Calu3 (cell line): ENCODE results near the gene ADAMTS5. TPM values are rescaled to one million over a fixed set of nuclear protein-coding genes. Genes with fewer than 3 reads are reported as not detected.
A peak's percentile ranks its signal among the peaks of the same experiment; 100 is the strongest.

Experiments
- Bru-seq: library from RNA; stranded (reverse); fragments of 400-500 nt; gene quantifications from one replicate; lab custom pipeline; 2021; lab: Mats Ljungman, UMichigan
- BruChase-seq, 2 experiments: library from RNA; stranded (reverse); fragments of 400-500 nt; gene quantifications; one replicate each; lab custom pipeline; 2021; lab: Mats Ljungman, UMichigan
- BruUV-seq: library from RNA; stranded (reverse); fragments of 400-500 nt; replicated peaks from 2 replicates; lab custom pipeline; 2021; lab: Mats Ljungman, UMichigan
- CTCF ChIA-PET: fragments of 300-600 bp; sonication (Branson Sonifier 250); formaldehyde crosslinking; loops from one replicate; lab custom pipeline; 2022; ENCODE audit warnings: antibody characterized with exemption; lab: Charles Lee
- DNase-seq: peaks from one replicate; pipeline ENCODE4 v3.0.0; 2022
- H3K27ac Mint-ChIP-seq: one replicate; pipeline ENCODE4 v1.8.0; 2022; ENCODE audit warnings: mixed read lengths; ENCODE audit not compliant: unreplicated experiment
- H3K27me3 Mint-ChIP-seq: one replicate; pipeline ENCODE4 v1.8.0; 2022; ENCODE audit warnings: mixed read lengths; ENCODE audit not compliant: unreplicated experiment
- H3K36me3 Mint-ChIP-seq: one replicate; pipeline ENCODE4 v1.8.0; 2022; ENCODE audit warnings: mild to moderate bottlenecking, moderate library complexity, mixed read lengths; ENCODE audit not compliant: insufficient read depth, unreplicated experiment
- H3K4me1 Mint-ChIP-seq: one replicate; pipeline ENCODE4 v1.8.0; 2022; ENCODE audit warnings: mild to moderate bottlenecking, low read depth, mixed read lengths; ENCODE audit not compliant: unreplicated experiment
- H3K4me3 Mint-ChIP-seq: one replicate; pipeline ENCODE4 v1.8.0; 2022; ENCODE audit warnings: mild to moderate bottlenecking, low read depth, moderate library complexity, mixed read lengths; ENCODE audit not compliant: unreplicated experiment
- H3K9me3 Mint-ChIP-seq: one replicate; pipeline ENCODE4 v1.8.0; 2022; ENCODE audit warnings: low read depth, mixed read lengths; ENCODE audit not compliant: unreplicated experiment
- intact Hi-C: fragments of 100-400 bp; cut with micrococcal nuclease; formaldehyde crosslinking; loops from one replicate; pipeline ENCODE4 v1.10.0; 2022; ENCODE audit not compliant: unreplicated experiment
- long read RNA-seq: library from polyadenylated mRNA; stranded (forward); transcript quantifications from one replicate; pipeline ENCODE4 v2.0.0, GENCODE V29; 2022
- total RNA-seq: library from RNA; stranded (reverse); gene quantifications from 2 replicates; pipeline ENCODE4 v1.2.3, GENCODE V29; 2022
- TF ChIP-seq, protein P1 (sequence below): fragments of 200-600 bp; IDR thresholded peaks from one replicate; pipeline ENCODE4 v1.8.0; 2022; ENCODE audit warnings: antibody characterized with exemption; ENCODE audit not compliant: unreplicated experiment

Gene ADAMTS5
- not detected in 2 replicates for total RNA-seq
- not detected for Bru-seq, nascent RNA
- not detected for BruChase-seq, experiment 1, labeled RNA remaining after a 6-hour chase
- BruChase-seq, experiment 2, labeled RNA remaining after a 2-hour chase, result not detected
- long read RNA-seq, result 0 reads

DNA sequence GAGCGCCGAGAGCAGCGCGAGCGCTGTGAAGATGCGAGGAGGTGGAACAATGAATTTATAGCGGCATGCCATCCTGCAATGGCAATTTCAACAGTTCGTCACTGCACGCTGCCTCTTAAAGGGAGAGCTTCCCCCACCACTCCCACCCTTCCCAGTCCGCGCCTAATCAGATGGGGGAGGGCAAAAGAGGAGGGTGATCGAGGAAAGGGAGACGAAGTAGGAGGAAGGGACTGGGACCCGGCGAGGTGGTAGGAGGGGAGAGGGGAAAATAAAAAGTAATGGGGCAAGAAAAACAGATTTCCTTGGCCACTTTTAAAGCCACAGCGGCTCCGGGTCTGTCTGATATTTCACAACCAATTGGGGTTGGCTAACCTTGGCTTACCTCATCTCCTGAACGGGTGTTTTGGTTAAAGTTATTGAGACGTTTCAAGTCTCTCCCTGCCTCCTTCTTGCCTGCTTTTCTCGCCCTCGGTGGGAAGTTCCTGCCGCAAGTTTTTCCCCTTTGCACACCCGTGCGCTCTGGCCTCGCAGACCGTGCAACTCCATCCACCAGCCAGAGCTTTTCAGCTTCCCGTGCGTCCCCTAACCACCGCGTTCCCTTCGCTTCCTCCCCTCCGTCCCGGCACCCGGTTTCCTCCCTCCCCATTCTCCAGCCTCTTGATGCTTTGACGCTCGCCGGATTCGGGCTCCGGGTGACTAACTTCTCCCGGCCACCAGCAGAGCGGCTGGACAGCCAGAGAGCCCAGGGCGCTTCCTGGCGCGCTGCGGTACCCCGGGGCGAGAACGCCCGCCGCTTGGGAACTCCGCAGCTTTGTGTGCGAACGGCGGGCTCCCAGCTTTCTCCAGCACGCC, at the start of gene ADAMTS5:
Gene ADAMTS5 (minus strand): TSS at position 27 of the 852 bp plus-strand sequence. CDS start 697 bp downstream, outside the sequence.
- CTCF ChIA-PET, result no interaction called here
- no peaks in the 10 kb centered on the region for H3K4me1 Mint-ChIP-seq
- H3K27me3 Mint-ChIP-seq, result no peaks in the 10 kb centered on the region
- TF ChIP-seq, protein P1, sequence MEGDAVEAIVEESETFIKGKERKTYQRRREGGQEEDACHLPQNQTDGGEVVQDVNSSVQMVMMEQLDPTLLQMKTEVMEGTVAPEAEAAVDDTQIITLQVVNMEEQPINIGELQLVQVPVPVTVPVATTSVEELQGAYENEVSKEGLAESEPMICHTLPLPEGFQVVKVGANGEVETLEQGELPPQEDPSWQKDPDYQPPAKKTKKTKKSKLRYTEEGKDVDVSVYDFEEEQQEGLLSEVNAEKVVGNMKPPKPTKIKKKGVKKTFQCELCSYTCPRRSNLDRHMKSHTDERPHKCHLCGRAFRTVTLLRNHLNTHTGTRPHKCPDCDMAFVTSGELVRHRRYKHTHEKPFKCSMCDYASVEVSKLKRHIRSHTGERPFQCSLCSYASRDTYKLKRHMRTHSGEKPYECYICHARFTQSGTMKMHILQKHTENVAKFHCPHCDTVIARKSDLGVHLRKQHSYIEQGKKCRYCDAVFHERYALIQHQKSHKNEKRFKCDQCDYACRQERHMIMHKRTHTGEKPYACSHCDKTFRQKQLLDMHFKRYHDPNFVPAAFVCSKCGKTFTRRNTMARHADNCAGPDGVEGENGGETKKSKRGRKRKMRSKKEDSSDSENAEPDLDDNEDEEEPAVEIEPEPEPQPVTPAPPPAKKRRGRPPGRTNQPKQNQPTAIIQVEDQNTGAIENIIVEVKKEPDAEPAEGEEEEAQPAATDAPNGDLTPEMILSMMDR, result no peak
- no peak within 1 kb of the TSS for H3K4me3 Mint-ChIP-seq
- H3K36me3 Mint-ChIP-seq, result peaks cover 7% of the 10 kb centered on the region
- no peaks in the 10 kb centered on the region for H3K9me3 Mint-ChIP-seq
- H3K27ac Mint-ChIP-seq, result no peak within 1 kb of the TSS
- intact Hi-C loops, result no loop called here
- no peak for DNase-seq
- no TSS peak for BruUV-seq

DNA sequence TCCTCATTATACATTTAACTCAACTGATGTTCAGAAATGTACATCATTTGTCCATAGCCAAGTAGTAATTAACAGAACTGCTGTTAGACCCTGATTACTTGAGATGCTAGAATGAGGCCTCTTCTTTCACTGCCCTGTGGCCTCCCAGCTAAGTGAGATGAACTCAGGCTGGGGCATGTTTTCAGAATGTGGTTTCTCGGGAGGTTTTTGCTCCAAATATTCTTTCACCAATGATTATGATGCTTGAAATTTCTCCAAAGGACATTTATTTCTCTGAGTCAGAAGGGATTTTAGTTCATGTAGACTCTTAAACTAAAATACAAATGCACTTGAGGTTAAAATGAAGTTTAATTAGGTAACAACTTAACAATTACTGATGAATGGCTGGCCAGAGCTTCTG, 34.6 kb upstream of the ADAMTS5 start:
- CTCF ChIA-PET, result no interaction called here
- TF ChIP-seq, protein P1, result no peak
- DNase-seq, result no peak

DNA sequence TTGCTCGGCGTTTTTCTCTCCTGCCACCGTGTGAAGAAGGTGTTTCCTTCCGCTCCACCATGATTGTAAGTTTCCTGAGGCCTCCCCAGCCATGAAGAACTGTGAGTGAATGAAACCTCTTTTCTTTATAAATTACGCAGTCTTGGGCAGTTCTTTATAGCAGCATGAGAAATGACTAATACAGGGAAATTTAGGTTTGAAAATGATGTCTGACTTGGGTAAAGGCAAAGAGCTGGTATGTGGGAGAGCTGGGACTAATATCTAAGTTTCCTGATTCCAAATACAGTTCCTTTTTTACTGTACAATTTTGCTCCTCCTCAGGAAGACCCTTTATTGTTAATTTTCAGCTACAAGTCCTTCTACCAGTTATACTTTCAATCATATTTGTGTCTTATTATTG, 16.7 kb upstream of the ADAMTS5 start:
- no TSS peak for BruUV-seq
- no peaks in the 10 kb centered on the region for H3K36me3 Mint-ChIP-seq

More for the DNA sequence above, 34.6 kb upstream of the ADAMTS5 start:
- H3K36me3 Mint-ChIP-seq, result no peaks in the 10 kb centered on the region
- H3K27me3 Mint-ChIP-seq, result no peaks in the 10 kb centered on the region
- no peak overlapping the region for H3K27ac Mint-ChIP-seq
- no TSS peak for BruUV-seq
- no peaks in the 10 kb centered on the region for H3K4me1 Mint-ChIP-seq
- intact Hi-C loops, result no loop called here
- no peak overlapping the region for H3K4me3 Mint-ChIP-seq
- no peaks in the 10 kb centered on the region for H3K9me3 Mint-ChIP-seq

DNA sequence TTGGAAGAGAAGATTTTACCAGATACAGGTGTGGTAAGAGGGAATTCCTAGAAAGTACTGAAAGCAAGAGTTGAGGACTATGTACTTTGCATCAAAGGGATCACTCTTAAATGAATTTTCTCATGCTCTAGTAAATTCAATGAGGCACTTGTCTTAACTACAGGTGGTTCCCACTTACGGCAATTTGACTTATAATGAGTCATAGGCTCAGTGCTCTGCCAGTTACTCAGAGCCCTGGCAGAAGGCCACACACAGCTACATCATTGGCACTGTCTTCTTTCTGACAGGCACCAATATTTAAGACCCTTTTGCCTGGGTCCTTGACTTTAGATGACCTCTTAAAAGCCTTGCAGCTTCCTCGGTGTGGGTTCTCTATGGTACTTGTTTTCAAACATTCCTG, 15.9 kb upstream of the ADAMTS5 start:
- H3K27me3 Mint-ChIP-seq, result no peaks in the 10 kb centered on the region
- peak; percentile 8 for DNase-seq
- no peak overlapping the region for H3K27ac Mint-ChIP-seq
- H3K4me1 Mint-ChIP-seq, result no peaks in the 10 kb centered on the region
- no peaks in the 10 kb centered on the region for H3K36me3 Mint-ChIP-seq
- TF ChIP-seq, protein P1, result no peak
- H3K9me3 Mint-ChIP-seq, result peaks cover 9% of the 10 kb centered on the region
- H3K4me3 Mint-ChIP-seq, result no peak overlapping the region
- BruUV-seq, result no TSS peak
- intact Hi-C loops, result no loop called here
- CTCF ChIA-PET, result no interaction called here

More for the DNA sequence above, 16.7 kb upstream of the ADAMTS5 start:
- no peaks in the 10 kb centered on the region for H3K27me3 Mint-ChIP-seq
- H3K27ac Mint-ChIP-seq, result no peak overlapping the region
- H3K4me1 Mint-ChIP-seq, result no peaks in the 10 kb centered on the region
- no peak for DNase-seq
- TF ChIP-seq, protein P1, result no peak
- CTCF ChIA-PET, result no interaction called here
- peaks cover 9% of the 10 kb centered on the region for H3K9me3 Mint-ChIP-seq
- H3K4me3 Mint-ChIP-seq, result no peak overlapping the region
- intact Hi-C loops, result no loop called here
